Liver (tissue), 3 donors: ENCODE measurements around the gene ROMO1.

ENCODE experiments used
- FOXA2 ChIP-seq: IDR thresholded peaks from 2 replicates; pipeline ENCODE4 v1.6.1; 2016; ENCODE audit warnings: antibody characterized with exemption
- JUND ChIP-seq, 2 donors: IDR thresholded peaks; 2 replicates each; pipeline ENCODE4 v1.6.1; 2016; ENCODE audit warnings: antibody characterized with exemption in 2 of 2
- RXRA ChIP-seq, 2 donors: IDR thresholded peaks; 2 replicates each; pipeline ENCODE4 v1.6.1; 2017 to 2018; ENCODE audit warnings: antibody characterized with exemption in 2 of 2, mild to moderate bottlenecking in 1 of 2
- TF ChIP-seq, protein P1 (sequence below): fragments of 150-350 bp; IDR thresholded peaks from 2 replicates; pipeline ENCODE4 v1.5.1; 2017; ENCODE audit warnings: improper control_type of control experiment, low read depth, low read length; ENCODE audit not compliant: missing input control
- donor health status: healthy.
- donor health status: healthy.

GRCh38 chr20:35709259-35709658 is 10.1 kb downstream of the ROMO1 start:
- TF ChIP-seq RXRA (IDR thresholded peaks at IDR 0.05) (no peak), FOXA2 (no peak), JUND (IDR thresholded peaks at IDR 0.05) (no peak)
- TF ChIP-seq, protein P1, sequence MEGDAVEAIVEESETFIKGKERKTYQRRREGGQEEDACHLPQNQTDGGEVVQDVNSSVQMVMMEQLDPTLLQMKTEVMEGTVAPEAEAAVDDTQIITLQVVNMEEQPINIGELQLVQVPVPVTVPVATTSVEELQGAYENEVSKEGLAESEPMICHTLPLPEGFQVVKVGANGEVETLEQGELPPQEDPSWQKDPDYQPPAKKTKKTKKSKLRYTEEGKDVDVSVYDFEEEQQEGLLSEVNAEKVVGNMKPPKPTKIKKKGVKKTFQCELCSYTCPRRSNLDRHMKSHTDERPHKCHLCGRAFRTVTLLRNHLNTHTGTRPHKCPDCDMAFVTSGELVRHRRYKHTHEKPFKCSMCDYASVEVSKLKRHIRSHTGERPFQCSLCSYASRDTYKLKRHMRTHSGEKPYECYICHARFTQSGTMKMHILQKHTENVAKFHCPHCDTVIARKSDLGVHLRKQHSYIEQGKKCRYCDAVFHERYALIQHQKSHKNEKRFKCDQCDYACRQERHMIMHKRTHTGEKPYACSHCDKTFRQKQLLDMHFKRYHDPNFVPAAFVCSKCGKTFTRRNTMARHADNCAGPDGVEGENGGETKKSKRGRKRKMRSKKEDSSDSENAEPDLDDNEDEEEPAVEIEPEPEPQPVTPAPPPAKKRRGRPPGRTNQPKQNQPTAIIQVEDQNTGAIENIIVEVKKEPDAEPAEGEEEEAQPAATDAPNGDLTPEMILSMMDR: no peak
